NCI-H2029 treated with DMSO at 0.1 percent for 48 hours (cell line): ENCODE data around the gene TMEM132C.
"Not testable (repeated sequence)": the region's sequence is repeated elsewhere in the genome, so short reads cannot be mapped to it uniquely, and the experiment has no call there.

ENCODE experiments used
- DNase-seq: peaks from one replicate; lab custom pipeline; 2025; lab: John Stamatoyannopoulos, UW

Gene TMEM132C

GRCh38 chr12:128564956-128565355 lies 298.0 kb downstream of the TMEM132C start:
- DNase-seq: no peak

DNA sequence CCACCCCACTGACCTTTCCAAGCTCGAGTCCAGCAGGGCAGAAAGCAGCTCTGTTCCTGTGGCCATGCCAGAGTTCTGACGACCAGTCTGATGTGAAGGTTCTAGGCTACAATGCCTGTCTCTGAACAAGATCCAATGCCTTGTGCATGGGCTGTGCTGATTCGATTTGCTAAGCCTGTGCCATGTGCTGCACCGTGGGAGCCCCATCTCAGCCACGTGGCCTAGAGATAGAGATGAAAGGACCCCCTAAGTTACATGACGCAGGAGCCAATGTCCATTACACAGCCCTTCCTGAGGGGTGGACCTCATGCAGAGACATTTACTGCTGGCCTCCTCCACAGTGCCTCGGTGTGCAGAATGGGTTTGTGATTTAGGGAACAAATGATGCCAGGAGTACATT lies 300.8 kb downstream of the TMEM132C start:
- no peak for DNase-seq

DNA sequence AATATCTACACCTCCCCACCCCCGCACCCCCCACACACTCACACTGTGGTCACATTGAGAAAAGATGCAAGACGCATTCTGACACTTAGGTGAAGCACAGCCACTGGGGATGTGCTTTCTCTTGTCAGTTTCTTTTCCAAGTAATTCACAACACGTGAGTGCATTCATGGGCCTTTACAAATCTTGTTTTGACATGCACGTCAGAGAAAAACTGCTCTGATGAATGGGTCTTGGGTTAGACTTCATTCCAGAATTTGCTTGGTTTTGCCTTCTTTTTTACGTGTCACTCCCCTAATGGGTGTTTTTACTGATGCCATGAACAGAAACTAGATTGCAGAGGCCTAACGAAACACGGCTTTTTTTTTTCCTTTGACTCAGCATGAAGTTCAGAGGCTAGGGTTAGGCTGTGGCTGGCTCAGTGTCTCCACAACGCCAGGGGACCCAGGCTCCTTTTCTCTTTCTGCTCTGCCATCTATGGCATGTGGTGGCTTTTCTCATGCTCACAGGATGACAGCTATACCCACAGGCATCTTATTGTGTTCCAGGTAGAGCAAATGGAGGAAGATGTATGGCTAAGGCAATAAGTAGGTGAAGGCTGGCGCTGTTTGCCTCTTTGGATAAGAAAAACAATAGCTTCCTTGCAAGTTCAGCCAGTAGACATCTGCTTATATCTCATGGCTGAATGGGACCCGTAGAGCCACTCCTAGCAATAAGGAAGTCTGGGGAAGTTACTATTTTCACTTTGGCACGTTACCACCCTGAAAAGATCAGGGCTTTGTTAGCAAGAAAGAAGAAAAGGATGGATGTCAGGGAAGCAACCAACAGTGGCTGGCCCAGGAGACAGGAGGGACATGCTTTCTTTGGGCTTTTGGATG lies 303.5 kb downstream of the TMEM132C start:
- no peak for DNase-seq

- no peak for DNase-seq
These were observed 305.2 kb downstream of the TMEM132C start for GRCh38 chr12:128571906-128572810.

DNA sequence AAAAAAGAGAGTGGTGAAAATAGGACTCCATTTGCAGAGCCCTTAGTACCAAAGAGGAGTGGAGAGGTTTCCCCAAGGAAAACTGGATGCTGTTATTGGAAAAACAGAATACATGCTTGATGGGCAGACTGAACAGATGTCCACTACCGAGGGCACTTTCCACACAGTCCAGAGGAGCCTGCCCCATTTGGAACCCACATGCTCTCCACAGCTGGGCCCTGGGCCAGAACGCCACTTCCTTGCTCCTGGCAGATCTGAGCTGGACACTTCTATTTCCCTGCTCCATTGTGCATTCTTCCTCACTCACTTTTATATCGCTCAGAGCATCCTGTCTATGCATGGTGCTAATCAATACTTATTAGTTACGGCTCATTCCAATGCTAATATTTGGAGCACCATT lies 306.9 kb downstream of the TMEM132C start:
- no peak for DNase-seq

DNA sequence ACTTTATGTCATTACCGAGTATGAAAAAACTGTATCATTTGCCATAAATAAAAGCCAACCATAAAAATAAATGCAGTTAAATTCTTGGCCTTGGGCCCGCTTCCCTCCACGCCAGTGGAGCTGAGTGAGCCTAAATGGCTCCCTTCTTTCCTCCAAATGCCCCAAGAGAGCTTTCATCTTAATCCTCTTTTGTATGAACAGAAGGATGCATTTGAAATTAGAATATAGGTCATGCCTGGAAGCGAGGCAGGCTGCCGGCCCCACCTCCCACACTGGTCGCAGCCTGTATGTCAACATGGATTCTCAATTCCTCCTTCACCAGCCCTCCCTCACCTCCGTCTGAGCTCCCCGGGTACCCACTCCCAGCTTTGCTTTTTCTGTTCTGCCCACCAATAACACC lies 311.1 kb downstream of the TMEM132C start:
- no peak for DNase-seq

GRCh38 chr12:128581321-128581761 lies 314.4 kb downstream of the TMEM132C start:
- no peak for DNase-seq

GRCh38 chr12:128583453-128583852 lies 316.5 kb downstream of the TMEM132C start:
- no peak for DNase-seq

- DNase-seq: no peak
These were observed 319.6 kb downstream of the TMEM132C start for GRCh38 chr12:128586451-128587029.

DNA sequence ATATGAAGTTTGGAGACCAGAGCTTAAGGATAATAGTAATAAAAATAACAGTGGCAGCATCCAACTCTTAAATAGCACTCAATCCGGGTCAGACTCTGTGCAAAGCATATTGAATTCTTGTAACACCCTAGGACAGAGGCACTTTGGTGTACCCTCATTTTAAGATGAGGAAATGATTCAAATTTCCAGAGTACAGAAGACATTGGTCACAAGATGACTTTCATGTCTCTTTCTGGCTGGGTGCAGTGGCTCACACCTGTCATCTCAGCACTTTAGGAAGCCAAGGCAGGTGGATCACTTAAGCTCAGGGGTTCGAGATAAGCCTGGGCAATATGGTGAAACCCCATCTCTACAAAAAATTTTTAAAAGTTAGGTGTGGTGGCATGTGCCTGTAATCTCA lies 320.9 kb downstream of the TMEM132C start:
- no peak for DNase-seq

GRCh38 chr12:128592220-128592744 lies 325.3 kb downstream of the TMEM132C start:
- DNase-seq: no peak

DNA sequence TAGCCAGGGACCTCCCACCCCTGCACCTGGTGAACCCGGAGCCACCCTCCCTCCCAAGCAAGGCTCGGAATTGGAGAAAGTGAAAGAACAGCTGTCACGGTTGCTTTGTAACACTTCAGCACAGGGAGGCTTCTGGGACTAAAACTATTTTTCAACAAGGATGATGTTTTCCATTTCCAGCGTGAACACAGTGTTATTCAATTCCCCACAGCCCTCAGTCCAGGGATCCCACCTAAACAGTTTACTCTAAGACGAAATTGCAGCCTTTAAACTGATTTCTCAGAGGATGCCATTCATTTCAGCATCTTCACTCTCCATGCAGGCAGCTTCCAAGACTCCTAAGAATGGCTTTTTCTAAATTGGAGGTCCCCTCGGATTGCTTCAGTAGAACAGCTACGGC lies 327.6 kb downstream of the TMEM132C start:
- no peak for DNase-seq

DNA sequence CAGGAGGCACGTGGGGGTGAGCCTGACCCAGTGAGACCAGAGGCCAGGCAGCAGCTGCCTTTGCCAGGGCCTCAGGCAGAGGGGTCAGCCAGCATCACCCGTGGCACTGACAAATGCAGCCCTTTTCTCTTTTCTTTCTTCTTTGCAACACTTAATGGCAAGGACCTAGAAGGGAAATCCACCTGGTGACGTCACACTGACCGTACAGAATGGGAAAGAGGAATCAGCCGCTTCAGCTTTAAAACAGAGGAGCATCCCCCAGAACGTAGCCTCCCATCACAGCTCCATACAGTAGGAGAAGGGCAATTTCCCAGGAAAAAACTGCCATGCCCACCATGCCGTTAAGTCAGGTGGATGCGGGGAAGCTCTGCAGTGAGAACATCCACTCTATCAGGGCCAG lies 328.6 kb downstream of the TMEM132C start:
- DNase-seq: no peak

- DNase-seq: no peak
These were observed 333.9 kb downstream of the TMEM132C start for GRCh38 chr12:128600886-128601285.

DNA sequence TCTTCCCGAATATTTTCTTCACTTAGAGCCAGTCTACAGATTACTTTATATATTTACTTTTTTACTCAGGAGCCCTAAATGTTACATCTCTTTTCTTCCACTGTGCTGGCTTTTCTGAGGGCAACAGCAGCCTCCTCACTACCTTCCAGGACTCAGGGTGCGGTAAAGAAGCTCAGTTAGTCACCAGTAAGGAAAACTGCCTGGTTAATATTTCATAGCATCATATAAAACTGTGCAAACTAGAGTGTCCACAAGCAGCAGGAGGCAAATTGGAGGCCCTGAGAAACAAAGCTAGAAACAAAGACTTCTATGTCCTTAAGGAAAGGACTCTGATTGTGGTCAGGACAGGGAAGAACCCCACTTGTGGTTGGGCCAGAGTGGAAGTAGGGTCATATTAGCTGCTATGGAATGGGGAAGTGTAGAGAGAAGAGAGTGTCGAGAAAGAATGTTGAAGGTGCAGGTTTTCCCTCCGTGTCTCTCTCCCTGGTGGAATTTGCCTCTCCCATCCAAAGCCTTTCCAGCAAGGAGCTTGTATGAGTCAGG lies 336.7 kb downstream of the TMEM132C start:
- no peak for DNase-seq

DNA sequence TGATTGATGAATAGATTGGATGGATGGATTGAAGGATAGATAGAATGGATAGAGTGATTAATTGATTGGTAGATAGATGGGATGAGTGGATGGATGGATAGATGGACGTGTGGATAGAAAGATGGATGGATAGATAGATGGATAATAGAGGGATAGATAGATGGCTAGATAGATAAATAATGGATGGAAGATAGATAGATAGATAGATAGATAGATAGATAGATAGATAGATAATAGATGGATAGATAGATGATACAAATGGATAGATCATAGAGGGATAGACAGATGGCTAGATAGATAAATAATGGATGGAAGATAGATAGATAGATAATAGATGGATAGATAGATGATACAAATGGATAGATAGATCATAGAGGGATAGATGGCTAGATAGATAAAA lies 337.2 kb downstream of the TMEM132C start:
- DNase-seq: not testable (repeated sequence)

DNA sequence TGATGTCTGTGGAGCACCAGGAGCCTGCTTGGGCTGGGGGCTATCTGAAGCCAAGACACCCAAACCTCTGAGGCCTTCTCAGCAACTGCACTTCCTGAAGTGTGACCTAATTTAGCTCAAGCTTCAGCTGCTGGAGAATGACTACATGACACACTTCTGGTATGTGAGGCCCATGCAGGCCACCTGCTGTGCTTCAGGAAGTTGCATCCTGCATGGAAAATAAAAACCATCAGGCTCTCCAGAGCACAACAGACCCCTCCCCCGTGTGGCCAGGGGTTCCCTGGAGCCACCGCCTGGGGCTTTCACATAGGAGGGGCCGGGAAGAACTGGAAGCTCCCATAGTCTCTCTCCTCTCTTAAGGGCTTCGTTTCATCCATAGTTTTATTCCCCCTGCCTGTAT lies 339.1 kb downstream of the TMEM132C start:
- DNase-seq: no peak

GRCh38 chr12:128606538-128606937 lies 339.6 kb downstream of the TMEM132C start:
- DNase-seq: no peak

- no peak for DNase-seq
These were observed 340.0 kb downstream of the TMEM132C start for GRCh38 chr12:128606970-128607369.

- DNase-seq: no peak
These were observed 340.7 kb downstream of the TMEM132C start for GRCh38 chr12:128607641-128608040.

DNA sequence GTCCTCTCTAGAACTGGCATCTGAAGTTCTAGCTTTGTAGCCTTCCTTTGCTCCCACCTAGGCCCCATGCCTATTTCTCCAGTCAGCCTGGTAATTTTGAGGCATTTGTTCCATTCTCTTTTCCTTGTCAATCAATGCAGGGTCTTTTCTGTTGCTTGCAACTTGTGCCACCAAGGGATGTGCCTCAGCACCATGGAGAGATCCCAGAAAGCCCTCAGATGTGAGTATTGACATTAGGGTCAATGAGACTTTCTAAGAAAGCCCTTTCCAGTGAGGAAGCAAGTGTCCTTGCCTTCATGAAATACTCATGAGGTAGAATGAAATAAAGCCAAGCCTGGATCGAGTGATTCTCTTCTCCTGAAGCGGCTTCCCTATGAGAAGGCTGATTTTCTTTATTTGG lies 342.9 kb downstream of the TMEM132C start:
- no peak for DNase-seq

GRCh38 chr12:128611736-128612135 lies 344.8 kb downstream of the TMEM132C start:
- no peak for DNase-seq
